Calu3 (cell line): ENCODE data around the gene ZIM2. TPM values are rescaled to one million over a fixed set of nuclear protein-coding genes. Genes with fewer than 3 reads are reported as not detected.

Source experiments
- BruUV-seq: library from RNA; stranded (reverse); fragments of 400-500 nt; replicated peaks from 2 replicates; lab custom pipeline; 2021; lab: Mats Ljungman, UMichigan
- CTCF ChIA-PET: fragments of 300-600 bp; sonication (Branson Sonifier 250); formaldehyde crosslinking; loops from one replicate; lab custom pipeline; 2022; ENCODE audit warnings: antibody characterized with exemption; lab: Charles Lee
- DNase-seq: peaks from one replicate; pipeline ENCODE4 v3.0.0; 2022
- H3K27ac Mint-ChIP-seq: one replicate; pipeline ENCODE4 v1.8.0; 2022; ENCODE audit warnings: mixed read lengths; ENCODE audit not compliant: unreplicated experiment
- H3K27me3 Mint-ChIP-seq: one replicate; pipeline ENCODE4 v1.8.0; 2022; ENCODE audit warnings: mixed read lengths; ENCODE audit not compliant: unreplicated experiment
- H3K36me3 Mint-ChIP-seq: one replicate; pipeline ENCODE4 v1.8.0; 2022; ENCODE audit warnings: mild to moderate bottlenecking, moderate library complexity, mixed read lengths; ENCODE audit not compliant: insufficient read depth, unreplicated experiment
- H3K4me1 Mint-ChIP-seq: one replicate; pipeline ENCODE4 v1.8.0; 2022; ENCODE audit warnings: mild to moderate bottlenecking, low read depth, mixed read lengths; ENCODE audit not compliant: unreplicated experiment
- H3K4me3 Mint-ChIP-seq: one replicate; pipeline ENCODE4 v1.8.0; 2022; ENCODE audit warnings: mild to moderate bottlenecking, low read depth, moderate library complexity, mixed read lengths; ENCODE audit not compliant: unreplicated experiment
- H3K9me3 Mint-ChIP-seq: one replicate; pipeline ENCODE4 v1.8.0; 2022; ENCODE audit warnings: low read depth, mixed read lengths; ENCODE audit not compliant: unreplicated experiment
- CTCF ChIP-seq: fragments of 200-600 bp; IDR thresholded peaks from one replicate; pipeline ENCODE4 v1.8.0; 2022; ENCODE audit warnings: antibody characterized with exemption; ENCODE audit not compliant: unreplicated experiment
- intact Hi-C: fragments of 100-400 bp; cut with micrococcal nuclease; formaldehyde crosslinking; loops from one replicate; pipeline ENCODE4 v1.10.0; 2022; ENCODE audit not compliant: unreplicated experiment
- total RNA-seq: library from RNA; stranded (reverse); gene quantifications from 2 replicates; pipeline ENCODE4 v1.2.3, GENCODE V29; 2022

Gene ZIM2
- total RNA-seq, 1 experiment from 2014 or later = not detected

GRCh38 chr19:56821209-56821608 lies 19.3 kb downstream of the ZIM2 start:
- TF ChIP-seq CTCF = no peak
- intact Hi-C loops = no loop called here
- Mint-ChIP-seq H3K27me3 (no peaks in the 10 kb centered on the region), H3K4me3 (no peak overlapping the region), H3K4me1 (no peaks in the 10 kb centered on the region), H3K36me3 (no peaks in the 10 kb centered on the region), H3K27ac (no peak overlapping the region), H3K9me3 (peaks cover 31% of the 10 kb centered on the region)
- DNase-seq = no peak
- no TSS peak for BruUV-seq
- CTCF ChIA-PET = interaction anchor here (0.6 kb wide), 1 partner anchor 39 kb away, joined by 5 read pairs; no protein-coding TSS in a partner anchor

GRCh38 chr19:56819166-56819565 lies 21.4 kb downstream of the ZIM2 start:
- no peak for TF ChIP-seq CTCF
- Mint-ChIP-seq H3K27ac (no peak overlapping the region), H3K4me1 (no peaks in the 10 kb centered on the region), H3K36me3 (no peaks in the 10 kb centered on the region), H3K9me3 (peaks cover 31% of the 10 kb centered on the region), H3K4me3 (no peak overlapping the region), H3K27me3 (no peaks in the 10 kb centered on the region)
- intact Hi-C loops = no loop called here
- CTCF ChIA-PET = no interaction called here
- BruUV-seq = no TSS peak
- DNase-seq = no peak

GRCh38 chr19:56814656-56815055 lies 25.9 kb downstream of the ZIM2 start:
- H3K36me3 Mint-ChIP-seq = no peaks in the 10 kb centered on the region
- H3K9me3 Mint-ChIP-seq = peaks cover 33% of the 10 kb centered on the region
- BruUV-seq = no TSS peak
- H3K4me1 Mint-ChIP-seq = no peaks in the 10 kb centered on the region
- no peak overlapping the region for H3K4me3 Mint-ChIP-seq
- CTCF ChIA-PET = no interaction called here
- no peak for TF ChIP-seq CTCF
- no peak for DNase-seq
- intact Hi-C loops = no loop called here
- no peak overlapping the region for H3K27ac Mint-ChIP-seq
- H3K27me3 Mint-ChIP-seq = no peaks in the 10 kb centered on the region

- no peaks in the 10 kb centered on the region for H3K27me3 Mint-ChIP-seq
- intact Hi-C loops = no loop called here
- CTCF ChIA-PET = no interaction called here
- DNase-seq = no peak
- no TSS peak for BruUV-seq
- H3K36me3 Mint-ChIP-seq = no peaks in the 10 kb centered on the region
- H3K4me3 Mint-ChIP-seq = no peak overlapping the region
- no peaks in the 10 kb centered on the region for H3K4me1 Mint-ChIP-seq
- no peak overlapping the region for H3K27ac Mint-ChIP-seq
- no peak for TF ChIP-seq CTCF
- peaks cover 30% of the 10 kb centered on the region for H3K9me3 Mint-ChIP-seq
Measured at GRCh38 chr19:56813531-56813930, 27.0 kb downstream of the ZIM2 start.
